ENCODE measurements around the gene TRMT13.

Gene TRMT13

DNA sequence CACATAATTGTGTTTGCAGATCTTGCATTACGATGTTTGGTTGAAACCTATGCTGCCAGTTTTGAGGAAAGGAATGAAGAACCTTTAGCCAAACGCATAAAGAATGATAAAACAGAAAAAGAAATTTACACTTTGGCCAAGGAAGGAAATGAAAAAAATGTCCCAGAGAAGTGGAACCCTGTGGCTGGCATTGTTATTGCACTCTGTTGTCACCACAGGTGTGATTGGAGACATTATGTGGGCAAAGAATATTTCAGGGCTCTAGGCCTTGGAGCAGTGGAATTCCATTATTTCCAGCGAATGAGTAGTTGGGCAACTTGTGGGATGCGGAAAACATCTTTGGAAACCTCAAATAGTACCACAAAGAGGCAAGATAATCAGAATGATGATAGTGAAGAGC is 14.9 kb downstream of the TRMT13 start:
- WGBS, 2 donors (ENCODE audit: extremely low coverage in 2 of 2, insufficient read length in 2 of 2, insufficient replicate concordance in 1 of 2) = no CpG with 5 or more reads among the region's 4 CpGs
- H2BK15ac ChIP-seq (ENCODE audit: low read length) = no peak overlapping the region
- no peak overlapping the region for H3K4me2 ChIP-seq (ENCODE audit: insufficient read depth, low read length, poor library complexity, severe bottlenecking)
- no peak overlapping the region for H2AFZ ChIP-seq (ENCODE audit: low read length)
- H3K27me3 ChIP-seq (ENCODE audit: control insufficient read depth in 3 of 3, insufficient read depth in 3 of 3, low read depth in 1 of 3, low read length in 3 of 3) = no peaks in the 10 kb centered on the region
- H3K18ac ChIP-seq (ENCODE audit: low read length) = no peak overlapping the region
- H3K36me3 ChIP-seq (replicated peaks in 1 of 2; ENCODE audit: control insufficient read depth in 2 of 2, insufficient read depth in 2 of 2, low read length in 2 of 2) = peaks cover 11 to 79% of the 10 kb centered on the region in 2 donors
- no peak overlapping the region for H3K23ac ChIP-seq (ENCODE audit: low read depth, low read length, poor library complexity)
- H3K14ac ChIP-seq (ENCODE audit: low read length) = no peak overlapping the region
- DNase-seq (ENCODE audit: low spot score) = no peak
- no peak overlapping the region for H3K4ac ChIP-seq (ENCODE audit: low read length)
- H2AK5ac ChIP-seq (ENCODE audit: low read depth, low read length) = no peak overlapping the region
- no peak overlapping the region for H4K91ac ChIP-seq (ENCODE audit: low read depth, low read length, poor library complexity)
- no peak overlapping the region for H3K27ac ChIP-seq (replicated peaks; ENCODE audit: low read length)
- no peak overlapping the region for H3K9ac ChIP-seq (ENCODE audit: low read depth, low read length, poor library complexity)
- no peak overlapping the region for H2BK5ac ChIP-seq (ENCODE audit: low read length)
- H3K79me1 ChIP-seq (ENCODE audit: low read depth, low read length) = no peaks in the 10 kb centered on the region
- H2BK120ac ChIP-seq (ENCODE audit: low read depth, low read length) = no peak overlapping the region
- H3K4me1 ChIP-seq (ENCODE audit: control insufficient read depth in 2 of 2, insufficient read depth in 1 of 2, low read depth in 1 of 2, low read length in 2 of 2) = no peaks in the 10 kb centered on the region
- no peak overlapping the region for H4K8ac ChIP-seq (ENCODE audit: low read depth, low read length)
- H3K9me3 ChIP-seq (replicated peaks in 1 of 2; ENCODE audit: control insufficient read depth in 2 of 2, insufficient read depth in 1 of 2, low read depth in 1 of 2, low read length in 2 of 2) = no peaks in the 10 kb centered on the region
- H2BK12ac ChIP-seq (ENCODE audit: low read length) = no peak overlapping the region
- no peak overlapping the region for H3K4me3 ChIP-seq (ENCODE audit: low read length in 2 of 2)

DNA sequence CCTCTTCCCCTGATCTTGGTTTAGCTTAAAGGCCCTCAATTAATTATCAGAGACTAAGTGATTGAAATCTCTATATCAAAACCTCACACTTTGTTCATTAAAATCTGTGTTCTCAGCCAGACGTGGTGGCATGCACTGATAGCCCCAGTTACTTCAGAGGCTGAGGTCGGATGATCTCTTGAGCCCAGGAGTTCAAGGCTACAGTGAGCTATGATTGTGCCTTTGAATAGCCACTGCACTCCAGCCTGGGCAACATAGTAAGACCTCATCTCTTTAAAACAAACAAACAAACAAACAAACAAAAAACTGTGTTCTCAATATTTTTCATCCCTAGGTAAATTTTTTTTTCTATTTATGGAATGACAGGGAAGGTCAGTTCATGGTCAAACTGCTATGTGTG is 18.7 kb downstream of the TRMT13 start:
- Histone ChIP-seq H3K4ac (ENCODE audit: low read length) (no peak overlapping the region), H3K27ac (replicated peaks; ENCODE audit: low read length) (no peak overlapping the region), H3K14ac (ENCODE audit: low read length) (no peak overlapping the region), H2AFZ (ENCODE audit: low read length) (no peak overlapping the region), H3K27me3 (ENCODE audit: control insufficient read depth in 3 of 3, insufficient read depth in 3 of 3, low read depth in 1 of 3, low read length in 3 of 3) (no peaks in the 10 kb centered on the region), H2BK5ac (ENCODE audit: low read length) (no peak overlapping the region), H3K9ac (ENCODE audit: low read depth, low read length, poor library complexity) (no peak overlapping the region), H3K23ac (ENCODE audit: low read depth, low read length, poor library complexity) (no peak overlapping the region), H3K9me3 (replicated peaks in 1 of 2; ENCODE audit: control insufficient read depth in 2 of 2, insufficient read depth in 1 of 2, low read depth in 1 of 2, low read length in 2 of 2) (no peaks in the 10 kb centered on the region), H3K18ac (ENCODE audit: low read length) (no peak overlapping the region), H2AK5ac (ENCODE audit: low read depth, low read length) (no peak overlapping the region), H4K8ac (ENCODE audit: low read depth, low read length) (no peak overlapping the region), H3K79me1 (ENCODE audit: low read depth, low read length) (no peaks in the 10 kb centered on the region), H3K36me3 (replicated peaks in 1 of 2; ENCODE audit: control insufficient read depth in 2 of 2, insufficient read depth in 2 of 2, low read length in 2 of 2) (peaks cover 0 to 41% of the 10 kb centered on the region in 2 donors), H2BK120ac (ENCODE audit: low read depth, low read length) (no peak overlapping the region), H2BK12ac (ENCODE audit: low read length) (no peak overlapping the region), H3K4me2 (ENCODE audit: insufficient read depth, low read length, poor library complexity, severe bottlenecking) (no peak overlapping the region), H3K4me3 (ENCODE audit: low read length in 2 of 2) (no peak overlapping the region), H4K91ac (ENCODE audit: low read depth, low read length, poor library complexity) (no peak overlapping the region), H2BK15ac (ENCODE audit: low read length) (no peak overlapping the region), H3K4me1 (ENCODE audit: control insufficient read depth in 2 of 2, insufficient read depth in 1 of 2, low read depth in 1 of 2, low read length in 2 of 2) (no peaks in the 10 kb centered on the region)
- no CpG with 5 or more reads among the region's 2 CpGs for WGBS, 2 donors (ENCODE audit: extremely low coverage in 2 of 2, insufficient read length in 2 of 2, insufficient replicate concordance in 1 of 2)
- no peak for DNase-seq (ENCODE audit: low spot score)

DNA sequence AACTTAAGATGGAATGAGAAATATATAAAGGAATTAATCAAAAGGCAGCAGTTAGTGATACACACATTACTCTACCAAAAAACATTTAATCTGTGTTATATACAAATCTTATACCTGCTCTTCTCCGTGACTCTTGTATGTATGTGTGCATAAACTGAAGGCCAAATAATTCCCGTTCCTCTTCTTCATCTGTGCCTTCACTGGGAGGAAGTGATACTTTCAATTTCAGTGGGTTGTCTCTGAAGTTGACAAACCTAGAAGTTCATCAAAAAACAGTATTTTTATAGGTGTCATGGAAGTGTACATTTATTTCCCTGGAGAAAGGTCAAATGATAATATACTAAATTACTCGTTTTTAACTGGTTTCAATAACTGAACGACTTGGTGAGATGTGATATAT is 19.3 kb downstream of the TRMT13 start:
- H3K9ac ChIP-seq (ENCODE audit: low read depth, low read length, poor library complexity) = no peak overlapping the region
- no peak overlapping the region for H3K4me2 ChIP-seq (ENCODE audit: insufficient read depth, low read length, poor library complexity, severe bottlenecking)
- H3K4me1 ChIP-seq (ENCODE audit: control insufficient read depth in 2 of 2, insufficient read depth in 1 of 2, low read depth in 1 of 2, low read length in 2 of 2) = no peaks in the 10 kb centered on the region
- no peaks in the 10 kb centered on the region for H3K27me3 ChIP-seq (ENCODE audit: control insufficient read depth in 3 of 3, insufficient read depth in 3 of 3, low read depth in 1 of 3, low read length in 3 of 3)
- no peak overlapping the region for H4K8ac ChIP-seq (ENCODE audit: low read depth, low read length)
- no peak overlapping the region for H2BK15ac ChIP-seq (ENCODE audit: low read length)
- H2AFZ ChIP-seq (ENCODE audit: low read length) = no peak overlapping the region
- WGBS, 2 donors (ENCODE audit: extremely low coverage in 2 of 2, insufficient read length in 2 of 2, insufficient replicate concordance in 1 of 2) = no CpG with 5 or more reads among the region's 4 CpGs
- H2BK5ac ChIP-seq (ENCODE audit: low read length) = no peak overlapping the region
- DNase-seq (ENCODE audit: low spot score) = no peak
- no peak overlapping the region for H2BK120ac ChIP-seq (ENCODE audit: low read depth, low read length)
- no peak overlapping the region for H2BK12ac ChIP-seq (ENCODE audit: low read length)
- no peak overlapping the region for H4K91ac ChIP-seq (ENCODE audit: low read depth, low read length, poor library complexity)
- H3K36me3 ChIP-seq (replicated peaks in 1 of 2; ENCODE audit: control insufficient read depth in 2 of 2, insufficient read depth in 2 of 2, low read length in 2 of 2) = peaks cover 0 to 35% of the 10 kb centered on the region in 2 donors
- no peak overlapping the region for H3K4ac ChIP-seq (ENCODE audit: low read length)
- no peaks in the 10 kb centered on the region for H3K79me1 ChIP-seq (ENCODE audit: low read depth, low read length)
- H3K23ac ChIP-seq (ENCODE audit: low read depth, low read length, poor library complexity) = no peak overlapping the region
- H3K4me3 ChIP-seq (ENCODE audit: low read length in 2 of 2) = no peak overlapping the region
- no peak overlapping the region for H3K18ac ChIP-seq (ENCODE audit: low read length)
- H2AK5ac ChIP-seq (ENCODE audit: low read depth, low read length) = no peak overlapping the region
- no peaks in the 10 kb centered on the region for H3K9me3 ChIP-seq (replicated peaks in 1 of 2; ENCODE audit: control insufficient read depth in 2 of 2, insufficient read depth in 1 of 2, low read depth in 1 of 2, low read length in 2 of 2)
- no peak overlapping the region for H3K27ac ChIP-seq (replicated peaks; ENCODE audit: low read length)
- no peak overlapping the region for H3K14ac ChIP-seq (ENCODE audit: low read length)

DNA sequence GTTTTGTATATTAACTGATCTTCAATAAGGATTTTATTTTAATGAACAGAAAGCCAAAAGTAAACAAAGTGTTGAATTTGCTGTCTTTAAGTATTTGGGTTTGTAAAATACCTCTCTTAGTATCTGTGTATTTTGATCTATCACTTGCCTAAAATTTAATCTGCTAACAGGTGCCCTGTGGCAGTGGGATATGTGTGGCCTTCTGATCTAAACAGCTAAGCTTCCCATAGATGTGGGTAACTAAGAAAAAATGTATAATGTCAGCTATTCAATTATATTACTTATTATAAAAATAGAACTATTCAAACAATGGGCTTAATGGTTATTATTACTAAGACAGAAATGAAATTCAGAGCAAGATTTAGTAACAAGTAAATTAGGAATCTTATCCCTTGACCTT is 29.9 kb downstream of the TRMT13 start:
- Histone ChIP-seq H2BK5ac (ENCODE audit: low read length) (no peak overlapping the region), H3K4me1 (ENCODE audit: control insufficient read depth in 2 of 2, insufficient read depth in 1 of 2, low read depth in 1 of 2, low read length in 2 of 2) (peaks cover 1 to 6% of the 10 kb centered on the region in 2 donors), H4K8ac (ENCODE audit: low read depth, low read length) (no peak overlapping the region), H2BK12ac (ENCODE audit: low read length) (no peak overlapping the region), H3K4me3 (ENCODE audit: low read length in 2 of 2) (no peak overlapping the region), H3K4ac (ENCODE audit: low read length) (no peak overlapping the region), H3K79me1 (ENCODE audit: low read depth, low read length) (no peaks in the 10 kb centered on the region), H3K23ac (ENCODE audit: low read depth, low read length, poor library complexity) (no peak overlapping the region), H3K9ac (ENCODE audit: low read depth, low read length, poor library complexity) (no peak overlapping the region), H2AK5ac (ENCODE audit: low read depth, low read length) (no peak overlapping the region), H3K36me3 (replicated peaks in 1 of 2; ENCODE audit: control insufficient read depth in 2 of 2, insufficient read depth in 2 of 2, low read length in 2 of 2) (no peaks in the 10 kb centered on the region), H3K27me3 (ENCODE audit: control insufficient read depth in 3 of 3, insufficient read depth in 3 of 3, low read depth in 1 of 3, low read length in 3 of 3) (no peaks in the 10 kb centered on the region), H3K27ac (replicated peaks; ENCODE audit: low read length) (no peak overlapping the region), H3K9me3 (replicated peaks in 1 of 2; ENCODE audit: control insufficient read depth in 2 of 2, insufficient read depth in 1 of 2, low read depth in 1 of 2, low read length in 2 of 2) (no peaks in the 10 kb centered on the region), H2BK120ac (ENCODE audit: low read depth, low read length) (no peak overlapping the region), H3K14ac (ENCODE audit: low read length) (no peak overlapping the region), H2BK15ac (ENCODE audit: low read length) (no peak overlapping the region), H3K4me2 (ENCODE audit: insufficient read depth, low read length, poor library complexity, severe bottlenecking) (no peak overlapping the region), H4K91ac (ENCODE audit: low read depth, low read length, poor library complexity) (no peak overlapping the region), H3K18ac (ENCODE audit: low read length) (no peak overlapping the region), H2AFZ (ENCODE audit: low read length) (no peak overlapping the region)
- DNase-seq (ENCODE audit: low spot score) = no peak

Data from neuronal stem cell (in vitro differentiated cells).